Medulla oblongata (tissue), 1 donor: Measurements from ENCODE around the gene RMDN3.

Experiments
- DNase-seq: peaks from one replicate; pipeline ENCODE4 v3.0.0-alpha.2; 2015; ENCODE audit errors: extremely low spot score

RMDN3 gene

DNA sequence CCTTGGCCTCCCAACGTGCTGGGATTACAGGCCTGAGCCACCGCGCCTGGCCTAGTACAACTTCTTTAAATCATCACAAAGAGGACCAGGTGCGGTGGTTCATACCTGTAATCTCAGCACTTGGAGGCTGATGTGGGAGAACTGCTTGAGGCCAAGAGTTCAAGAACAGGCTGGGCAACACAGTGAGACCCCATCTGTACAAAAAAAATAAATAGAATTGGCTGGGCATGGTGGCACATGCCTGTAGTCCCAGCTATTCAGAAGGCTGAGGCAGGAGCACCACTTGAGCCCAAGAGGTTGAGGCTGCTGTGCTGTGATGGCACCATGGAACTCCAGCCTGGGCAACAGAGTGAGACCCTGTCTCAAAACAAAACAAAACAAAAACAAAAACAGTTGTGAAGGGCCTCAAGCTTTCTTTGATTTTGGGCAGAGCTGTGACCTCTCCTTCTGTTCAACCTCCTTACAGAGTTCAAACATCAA lies 5.9 kb downstream of the RMDN3 start:
- no peak for DNase-seq

DNA sequence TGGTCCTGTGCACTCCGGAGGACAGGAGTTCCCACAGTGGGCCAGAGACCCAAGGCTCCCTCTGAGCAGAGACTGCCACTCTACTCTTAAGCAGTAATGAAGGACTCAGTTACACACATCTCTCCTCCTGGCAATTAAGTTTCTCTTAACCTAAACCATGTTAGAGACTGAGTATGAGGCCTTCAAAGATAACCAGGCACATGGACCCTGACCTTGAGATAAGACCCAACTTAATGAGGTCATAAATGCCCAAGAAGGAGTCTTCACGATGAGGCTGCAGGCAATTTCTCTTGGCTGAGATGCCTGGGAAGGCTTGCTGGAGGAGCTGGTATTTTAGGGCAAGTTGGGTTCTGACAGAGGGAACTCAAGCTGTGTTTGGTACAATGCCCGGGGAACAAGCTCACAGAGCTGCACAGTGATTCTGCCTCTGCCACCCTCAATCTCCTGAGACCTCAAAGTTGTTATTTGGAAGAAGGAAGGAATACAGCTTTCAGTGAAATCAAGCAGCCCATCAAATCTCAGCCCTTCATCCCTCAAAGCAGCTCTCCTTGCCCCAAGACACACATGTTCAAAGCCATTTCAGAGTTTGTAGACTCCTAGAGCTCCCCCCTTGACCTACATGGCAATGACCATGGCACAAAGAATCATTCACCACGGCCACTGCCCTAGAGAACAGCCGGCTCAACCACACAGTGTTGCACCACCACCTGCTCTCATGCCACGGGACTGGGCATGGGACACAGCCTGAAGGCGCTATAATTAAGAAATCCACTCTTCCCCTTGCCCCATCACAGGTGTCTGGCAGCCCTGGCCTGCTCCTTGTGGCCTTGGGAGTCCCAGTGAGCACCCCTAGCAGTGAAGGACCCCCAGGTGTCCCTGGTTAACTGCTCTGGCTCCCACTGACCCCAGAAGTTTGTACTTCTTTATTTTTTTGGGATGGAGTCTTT lies 7.1 kb downstream of the RMDN3 start:
- DNase-seq, result no peak

DNA sequence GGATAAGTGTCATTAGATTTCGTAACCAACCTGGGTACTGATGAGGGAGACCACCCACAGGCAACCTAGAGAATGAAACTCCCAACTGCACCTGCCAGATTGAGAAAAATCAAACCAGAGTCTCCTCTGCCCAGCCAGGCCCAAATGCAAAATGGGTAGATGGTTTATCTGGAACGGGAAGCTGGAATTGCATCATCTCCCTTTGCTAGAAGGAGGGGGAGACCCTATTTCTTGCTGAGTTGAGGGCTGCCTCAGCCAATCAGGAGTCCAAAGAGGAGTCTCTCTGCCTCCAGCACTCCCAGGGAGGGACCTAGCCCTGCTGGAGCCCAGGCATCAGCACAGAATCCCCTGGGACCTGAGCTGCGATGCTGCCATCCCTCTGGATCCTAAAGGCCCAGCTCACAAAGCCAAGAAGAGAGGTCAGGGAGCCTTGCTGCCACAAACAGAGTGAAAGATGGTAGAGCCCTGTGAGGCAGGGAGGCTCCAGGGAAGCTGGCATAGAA lies 8.1 kb downstream of the RMDN3 start:
- DNase-seq, result no peak

DNA sequence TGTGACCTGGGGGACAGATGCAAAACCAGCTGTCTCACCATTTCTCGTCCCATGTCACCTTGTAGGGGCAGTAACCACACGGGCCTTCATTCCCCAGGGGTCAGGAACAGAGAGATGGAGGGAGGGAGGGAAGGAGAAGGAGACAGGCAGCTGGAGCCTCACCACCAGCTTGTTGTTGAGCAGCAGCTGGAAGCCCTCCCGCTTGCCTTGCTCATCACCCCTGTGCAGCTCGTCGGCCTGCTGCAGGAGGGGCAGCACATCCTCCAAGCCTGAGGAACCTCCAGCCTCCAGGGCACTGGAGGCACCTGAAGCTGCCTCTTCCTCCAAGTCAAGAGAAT lies 10.3 kb downstream of the RMDN3 start:
- DNase-seq, result no peak

DNA sequence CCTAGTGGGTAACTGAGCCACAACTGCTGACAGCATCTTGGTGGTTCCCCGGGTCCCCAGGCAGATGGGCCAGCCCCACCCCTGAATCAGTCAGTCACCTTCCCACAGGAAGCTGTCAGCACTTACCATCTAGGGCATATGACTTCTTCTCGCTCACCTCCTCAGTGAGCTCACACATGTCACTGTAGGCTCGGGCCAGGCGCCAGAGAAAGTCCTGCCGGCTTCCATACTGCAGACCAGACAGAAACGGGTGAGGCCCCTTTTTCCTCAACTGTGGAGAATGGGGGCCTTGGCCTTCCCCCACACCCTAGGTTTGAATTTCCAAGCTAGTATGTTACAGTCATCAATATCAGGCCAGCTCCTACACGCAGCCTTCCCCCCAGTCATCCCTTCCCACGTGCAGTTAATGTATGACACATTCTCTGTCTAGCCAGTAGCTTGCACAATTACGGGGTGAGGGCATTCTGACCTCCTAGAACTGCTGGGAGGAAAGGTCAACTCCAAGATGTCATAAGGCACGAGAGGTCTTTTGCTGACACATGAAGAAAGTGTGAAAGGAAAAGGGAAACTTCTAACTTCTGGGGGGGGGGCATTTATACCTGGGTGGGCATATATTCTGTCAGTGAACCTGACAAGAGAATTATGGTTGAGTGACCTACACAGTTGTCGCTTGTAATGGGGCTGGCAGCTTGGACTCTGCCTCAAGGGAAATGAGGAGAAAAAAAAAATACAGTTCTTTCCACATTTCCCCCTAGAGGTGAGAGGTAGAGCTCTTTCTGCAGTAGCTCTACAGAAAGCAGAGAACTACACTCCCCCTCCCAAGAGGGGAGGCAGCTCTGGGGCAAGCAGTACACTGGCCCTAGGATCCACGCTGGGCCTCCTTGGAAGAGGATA lies 10.9 kb downstream of the RMDN3 start:
- no peak for DNase-seq

DNA sequence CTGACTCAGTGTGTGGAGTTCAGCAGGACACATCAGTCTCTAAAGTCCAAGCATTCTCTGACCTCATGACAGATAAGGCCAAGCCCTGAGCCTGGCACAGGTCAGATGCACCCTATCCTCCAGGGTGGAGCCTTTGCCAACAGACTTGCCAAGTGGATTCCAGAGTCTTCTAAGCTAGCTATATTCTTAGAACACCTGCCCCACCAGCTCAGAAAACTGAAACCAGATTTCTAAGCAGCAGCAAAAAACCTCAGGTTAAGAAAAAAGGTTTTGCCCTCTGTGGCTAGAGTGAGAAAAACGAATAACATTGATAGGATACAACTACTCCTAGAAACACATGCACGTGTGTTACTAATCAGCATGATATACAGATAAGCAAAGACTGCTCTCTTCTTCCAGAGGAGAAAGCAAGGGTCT lies 11.6 kb downstream of the RMDN3 start:
- DNase-seq, result no peak

DNA sequence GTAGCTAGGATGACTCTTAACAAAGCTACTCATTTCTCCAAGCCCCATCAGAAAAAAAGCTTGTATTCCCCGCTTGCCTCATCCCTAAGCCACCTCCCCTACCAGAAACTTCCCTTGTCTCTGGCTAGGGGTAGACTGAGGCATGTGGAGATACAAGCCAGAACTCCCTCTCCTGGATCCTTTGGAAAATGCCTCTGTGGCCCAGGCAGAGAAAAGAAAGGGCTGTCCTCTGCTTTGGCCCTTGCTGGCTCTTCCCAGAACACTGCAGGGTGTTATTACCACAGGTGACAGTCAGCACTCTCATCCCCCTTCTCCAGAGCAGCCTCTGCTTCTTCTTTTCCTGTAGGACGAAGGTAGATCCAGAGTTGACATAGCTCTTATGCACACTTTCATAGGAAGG lies 15.2 kb downstream of the RMDN3 start:
- no peak for DNase-seq

DNA sequence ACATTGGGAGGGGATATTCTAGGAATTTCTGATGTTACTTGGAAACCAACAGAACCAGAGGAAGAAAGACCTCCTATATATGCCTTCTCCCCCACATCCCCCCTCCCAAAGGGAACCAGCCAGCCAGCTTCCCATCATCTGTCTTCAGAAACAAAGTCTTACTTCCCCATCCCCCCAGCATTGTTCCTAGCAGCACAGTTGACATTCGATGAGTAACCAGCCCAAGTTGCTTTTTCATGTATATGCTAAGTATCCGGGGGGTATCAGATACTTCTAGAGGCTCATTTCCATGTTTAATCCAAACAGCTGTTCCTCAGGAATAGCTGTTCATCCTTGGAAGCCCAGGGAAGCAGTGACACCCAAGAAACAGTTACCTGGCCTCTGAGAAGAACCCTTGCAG lies 16.0 kb downstream of the RMDN3 start:
- DNase-seq, result no peak

DNA sequence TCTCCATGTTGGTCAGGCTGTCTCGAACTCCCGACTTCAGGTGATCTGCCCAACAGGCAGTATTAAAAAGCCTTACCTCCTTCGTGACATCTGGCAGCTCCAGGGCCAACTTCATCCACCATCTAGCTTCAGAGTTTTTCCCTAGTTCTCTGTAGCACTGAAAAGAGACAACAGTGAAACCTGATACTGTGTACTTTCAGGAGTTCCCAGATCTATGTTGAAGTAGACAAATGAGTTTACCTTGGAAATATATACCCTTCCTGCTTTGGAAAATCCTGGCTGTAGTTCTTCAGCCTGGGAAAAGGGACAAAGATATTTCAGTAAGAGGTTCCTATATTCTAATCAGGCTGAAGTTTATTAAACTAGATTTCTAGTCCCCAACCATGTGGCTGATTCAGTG lies 18.0 kb downstream of the RMDN3 start:
- DNase-seq, result no peak

DNA sequence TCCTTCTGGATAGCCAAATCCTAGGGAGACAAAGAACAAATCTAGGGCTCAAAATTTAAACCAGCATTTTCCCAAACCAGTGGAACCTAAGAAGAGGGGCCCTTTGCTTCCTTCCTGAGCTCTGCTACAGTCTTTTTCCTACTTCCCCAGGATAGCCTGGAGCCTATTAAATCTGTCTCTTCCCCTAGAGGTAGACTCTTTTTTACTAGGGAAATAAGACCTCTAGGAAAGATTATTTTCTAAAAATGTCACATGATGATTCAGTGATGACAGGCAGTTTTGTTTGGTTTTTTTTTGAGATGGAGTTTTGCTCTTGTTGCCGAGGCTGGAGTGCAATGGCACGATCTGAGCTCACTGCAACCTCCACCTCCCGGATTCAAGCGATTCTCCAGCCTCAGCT lies 18.5 kb downstream of the RMDN3 start:
- no peak for DNase-seq

DNA sequence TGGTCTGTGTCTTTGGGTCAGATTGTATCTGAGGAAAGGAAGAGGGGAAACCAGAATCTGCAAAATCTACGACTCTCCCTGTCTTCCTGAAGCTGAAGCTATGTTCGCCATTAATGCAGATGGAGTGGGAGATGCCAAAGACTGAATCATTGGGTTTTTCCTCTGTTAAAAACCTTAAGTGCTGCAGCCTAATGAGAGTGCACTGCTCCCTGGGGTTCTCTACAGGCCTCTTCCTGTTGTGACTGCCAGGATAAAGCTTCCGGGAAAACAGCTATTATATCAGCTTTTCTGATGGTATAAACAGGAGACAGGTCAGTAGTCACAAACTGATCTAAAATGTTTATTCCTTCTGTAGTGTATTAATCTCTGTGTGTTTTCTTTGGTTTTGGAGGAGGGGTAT lies 24.0 kb downstream of the RMDN3 start:
- no peak for DNase-seq

DNA sequence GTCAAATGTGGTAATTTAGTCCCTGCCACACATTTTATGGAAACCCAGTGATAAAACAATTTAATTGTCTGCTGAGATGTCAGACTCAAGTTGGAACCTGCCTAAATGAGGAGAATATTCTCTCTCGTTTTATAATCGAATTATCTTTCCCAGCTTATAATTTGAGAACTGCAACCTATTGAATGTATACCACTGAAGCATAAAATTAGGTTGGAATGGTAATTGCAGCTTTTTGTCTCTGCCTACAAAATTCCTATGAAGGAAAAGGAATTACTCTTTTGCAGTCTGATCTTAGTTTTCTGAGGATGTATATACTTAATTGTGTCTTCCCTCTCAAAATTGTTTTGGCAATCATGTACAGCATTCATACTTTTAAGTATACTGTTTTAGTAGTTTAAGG lies 31.1 kb downstream of the RMDN3 start:
- DNase-seq, result no peak

DNA sequence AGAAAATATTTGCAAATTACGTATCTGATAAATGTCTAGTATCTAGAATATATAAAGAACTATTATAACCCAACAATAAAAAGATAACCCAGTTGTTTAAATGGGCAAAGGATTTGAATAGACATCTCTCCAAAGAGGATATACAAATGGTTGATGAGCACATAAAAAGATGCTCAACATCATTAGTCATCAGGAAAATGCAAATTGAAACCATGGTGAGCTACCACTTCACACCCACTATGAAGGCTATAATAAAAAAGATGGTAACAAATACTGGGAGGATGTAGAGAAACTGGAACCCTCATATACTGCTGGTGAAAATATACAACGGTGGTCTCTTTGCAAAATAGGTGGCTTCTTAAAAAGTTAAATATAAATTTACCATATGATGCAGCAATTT lies 32.1 kb downstream of the RMDN3 start:
- no peak for DNase-seq

DNA sequence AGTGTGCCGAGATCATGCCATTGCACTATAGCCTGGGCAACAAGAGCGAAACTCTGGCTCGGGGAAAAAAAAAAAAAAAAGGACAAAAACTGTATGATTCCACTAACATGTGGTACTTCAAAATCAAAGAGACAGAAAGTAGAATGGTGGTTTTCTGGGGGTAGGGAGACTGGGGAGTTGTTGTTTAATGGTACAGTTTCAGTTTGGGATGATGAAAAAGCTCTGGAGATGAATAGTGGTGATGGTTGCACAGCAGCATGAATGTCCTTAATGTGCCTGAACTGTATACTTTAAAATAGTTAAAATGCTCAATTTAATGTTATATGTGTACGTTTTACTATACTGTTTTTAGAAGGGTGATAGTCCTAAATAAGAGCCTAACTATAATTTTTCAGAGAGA lies 32.7 kb downstream of the RMDN3 start:
- no peak for DNase-seq

DNA sequence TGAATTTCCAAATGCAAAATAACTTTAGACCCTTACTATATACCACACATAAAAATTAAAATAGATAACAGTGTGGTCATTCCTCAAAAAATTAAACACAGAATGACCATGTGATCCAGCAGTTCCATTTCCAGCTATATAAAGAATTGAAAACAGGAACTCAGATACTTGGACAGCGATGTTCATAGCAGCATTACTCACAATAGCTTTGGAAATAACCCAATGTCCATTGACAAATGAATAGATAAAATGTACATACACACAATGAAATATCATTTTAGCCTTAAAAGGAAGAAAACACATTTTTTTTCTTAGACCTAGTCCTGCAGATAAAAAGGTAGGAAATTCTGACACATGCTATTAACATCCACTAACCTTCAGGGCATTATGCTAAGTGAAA lies 33.4 kb downstream of the RMDN3 start:
- no peak for DNase-seq

DNA sequence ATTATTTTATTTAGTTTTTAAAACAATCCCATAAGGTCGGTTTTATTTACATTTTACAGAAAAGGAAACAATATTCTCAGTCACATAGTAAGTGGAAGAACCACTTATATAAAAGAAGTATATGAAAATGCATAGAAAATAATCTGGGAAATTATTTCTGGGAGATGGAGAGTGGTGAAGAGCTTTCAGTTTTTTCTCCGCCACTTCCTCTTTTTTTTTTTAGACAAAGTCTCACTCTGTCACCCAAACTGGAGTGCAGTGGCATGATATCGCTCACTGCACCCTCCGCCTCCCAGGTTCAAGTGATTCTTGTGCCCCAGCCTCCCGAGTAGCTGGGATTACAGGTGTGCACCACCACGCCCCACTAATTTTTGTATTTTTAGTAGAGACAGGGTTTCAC lies 38.9 kb downstream of the RMDN3 start:
- DNase-seq, result no peak

DNA sequence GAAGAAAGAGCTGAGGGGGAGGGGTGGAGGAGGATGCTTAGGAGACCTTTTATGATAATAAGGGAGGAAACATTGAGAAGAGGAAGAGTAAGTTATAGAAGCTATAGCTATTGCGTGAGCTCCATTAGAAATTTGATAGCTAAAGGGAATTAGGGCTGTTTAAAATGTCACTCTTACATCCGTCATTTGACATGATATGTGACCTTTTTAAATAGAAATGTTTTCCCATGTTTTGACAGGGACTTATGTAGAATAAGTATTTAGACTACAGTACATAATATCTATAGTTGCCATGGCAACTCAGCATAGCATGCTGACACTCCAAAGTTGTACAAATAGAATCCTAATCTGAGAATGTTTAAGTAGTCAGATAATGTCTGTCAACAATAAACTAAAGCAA lies 40.9 kb downstream of the RMDN3 start:
- DNase-seq, result no peak

DNA sequence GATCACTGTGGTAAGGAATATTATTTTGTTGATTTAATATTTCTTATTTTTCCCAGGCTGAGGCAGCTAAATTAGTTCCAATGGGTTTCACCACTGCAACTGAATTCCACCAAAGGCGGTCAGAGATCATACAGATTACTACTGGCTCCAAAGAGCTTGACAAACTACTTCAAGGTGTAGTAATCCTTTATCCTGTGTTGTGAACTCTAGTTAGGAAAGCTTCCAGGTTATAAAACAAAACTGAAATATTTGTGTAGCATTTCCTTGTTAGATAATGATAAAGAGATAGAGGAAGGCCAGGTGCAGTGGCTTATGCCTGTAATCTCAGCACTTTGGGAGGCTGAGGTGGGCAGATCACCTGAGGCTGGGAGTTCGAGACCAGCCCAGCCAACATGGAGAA lies 48.9 kb downstream of the RMDN3 start:
- no peak for DNase-seq

DNA sequence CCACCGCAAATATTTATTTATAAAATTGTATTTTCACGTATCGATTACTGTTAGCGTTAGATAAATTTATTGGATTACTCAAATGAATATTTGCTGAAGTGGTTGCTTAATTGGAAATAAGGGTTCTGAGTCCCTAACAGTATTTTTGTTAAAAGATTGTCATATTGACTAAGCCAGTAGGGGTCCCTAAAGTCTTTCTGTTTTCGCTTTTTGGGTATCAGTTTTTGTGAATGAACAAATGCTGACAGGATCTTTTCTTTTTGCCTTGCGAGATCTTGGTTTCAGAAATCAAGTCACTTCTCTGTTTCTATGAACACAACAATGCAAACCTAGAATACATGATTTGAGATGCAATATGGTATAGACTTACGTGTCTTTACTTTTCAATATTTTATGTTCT lies 53.0 kb downstream of the RMDN3 start:
- no peak for DNase-seq

DNA sequence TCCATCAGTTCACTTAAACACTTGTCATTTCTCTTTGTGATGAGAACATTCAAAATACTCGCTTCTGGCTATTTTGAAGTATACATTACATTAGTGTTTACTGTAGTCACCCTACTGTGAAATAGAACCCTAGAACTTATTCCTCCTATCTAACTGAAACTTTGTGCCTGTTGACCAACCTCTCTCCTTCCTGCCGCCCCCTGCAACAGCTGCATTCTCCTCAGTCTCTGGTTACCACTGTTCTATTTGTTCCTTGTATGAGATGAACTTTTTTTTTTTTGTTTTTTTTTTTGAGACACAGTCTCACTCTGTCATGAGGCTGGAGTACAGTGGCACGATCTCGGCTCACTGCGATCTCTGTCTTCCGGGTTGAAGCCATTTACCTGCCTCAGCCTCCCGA lies 57.1 kb downstream of the RMDN3 start:
- no peak for DNase-seq

DNA sequence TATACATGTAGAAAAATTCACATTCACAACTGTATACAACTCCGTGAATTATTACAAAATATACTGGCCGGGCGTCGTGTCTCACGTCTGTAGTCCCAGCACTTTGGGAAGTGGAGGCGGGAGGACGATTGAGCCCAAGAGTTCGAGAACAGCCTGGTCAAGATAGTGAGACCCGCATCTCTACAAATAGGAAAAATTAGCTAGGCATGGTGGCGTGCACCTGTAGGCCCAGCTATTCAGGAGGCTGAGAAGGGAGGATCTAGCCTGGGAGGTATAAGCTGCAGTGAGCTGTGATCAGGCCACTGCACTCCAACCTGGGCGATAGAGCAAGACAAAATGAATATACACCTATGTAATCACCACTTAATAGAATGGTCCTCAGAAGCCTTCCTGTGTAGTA lies 58.8 kb downstream of the RMDN3 start:
- no peak for DNase-seq

DNA sequence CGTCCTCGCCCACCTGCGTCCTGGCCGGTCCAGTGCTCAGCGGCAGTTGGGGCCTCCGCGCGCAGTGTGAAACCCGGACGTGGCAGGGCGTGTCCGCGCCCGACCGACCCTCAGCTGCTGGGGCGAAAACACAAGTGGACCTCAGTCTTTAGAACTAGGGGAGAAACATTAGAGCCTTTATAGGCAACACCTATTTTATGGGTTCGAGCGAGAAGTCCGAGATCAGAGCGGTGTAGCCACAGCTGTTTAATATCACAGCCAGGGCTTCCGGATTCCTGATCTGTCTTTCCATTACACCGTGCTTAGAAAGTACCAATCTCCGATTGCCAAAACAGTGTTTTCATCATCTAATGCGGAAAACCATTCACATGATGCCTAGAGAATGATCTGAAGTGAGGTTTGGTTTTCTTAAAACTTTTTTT lies 59.6 kb downstream of the RMDN3 start:
- DNase-seq, result no peak
